Common myeloid progenitor, CD34-positive (primary cell): ENCODE data around the gene GRIN2D.

ENCODE experiments used
- CTCF ChIA-PET: fragments of 350-600 bp; sonication (Branson Sonifier 250); formaldehyde crosslinking; loops from one replicate; lab custom pipeline; 2021; ENCODE audit warnings: antibody characterized with exemption; lab: Charles Lee
- POLR2A ChIA-PET: fragments of 350-600 bp; sonication (Branson Sonifier 250); formaldehyde crosslinking; loops from one replicate; lab custom pipeline; 2021; ENCODE audit warnings: antibody characterized with exemption; lab: Charles Lee
- DNase-seq, 3 donors: peaks; one replicate each; pipeline versions ENCODE4 v3.0.0 to v3.0.0-alpha.2; 2013
- H3K27ac ChIP-seq, 2 experiments: 1 replicate in 1 of 2; 2 replicates in 1 of 2; pipeline ENCODE4 v1.7.0; 2013; ENCODE audit warnings: inconsistent platforms in 2 of 2, low read length in 2 of 2, mild to moderate bottlenecking in 2 of 2, low read depth in 1 of 2, moderate library complexity in 1 of 2; ENCODE audit not compliant: severe bottlenecking in 2 of 2, insufficient read depth in 1 of 2, poor library complexity in 1 of 2
- H3K27me3 ChIP-seq, 5 experiments: replicated peaks in 2 of 5; 1 replicate in 3 of 5; 2 replicates in 2 of 5; pipeline versions ENCODE4 v1.6.1 to v1.7.0; 2013; ENCODE audit warnings: low read length in 4 of 5, mild to moderate bottlenecking in 2 of 5, moderate library complexity in 2 of 5, inconsistent platforms in 1 of 5; ENCODE audit not compliant: insufficient read depth in 5 of 5, control insufficient read depth in 4 of 5
- H3K36me3 ChIP-seq, 4 experiments: 1 replicate in 2 of 4; 2 replicates in 2 of 4; pipeline versions ENCODE4 v1.6.1 to v1.7.0; 2013; ENCODE audit warnings: low read length in 3 of 4, control low read depth in 1 of 4, mild to moderate bottlenecking in 1 of 4; ENCODE audit not compliant: control insufficient read depth in 4 of 4, insufficient read depth in 4 of 4
- H3K4me1 ChIP-seq, 4 experiments: 1 replicate in 3 of 4; 2 replicates in 1 of 4; pipeline versions ENCODE4 v1.6.1 to v1.7.1; 2013; ENCODE audit warnings: low read length in 3 of 4, mild to moderate bottlenecking in 3 of 4, control low read depth in 1 of 4, inconsistent platforms in 1 of 4, moderate library complexity in 1 of 4; ENCODE audit not compliant: control insufficient read depth in 4 of 4, insufficient read depth in 4 of 4; ENCODE audit errors: control extremely low read depth in 1 of 4
- H3K4me3 ChIP-seq, 7 experiments: 1 replicate in 4 of 7; 2 replicates in 3 of 7; pipeline versions ENCODE4 v1.5.1 to v1.7.0; 2013; ENCODE audit warnings: mild to moderate bottlenecking in 7 of 7, low read length in 6 of 7, moderate library complexity in 6 of 7, inconsistent platforms in 2 of 7, low read depth in 2 of 7, control low read depth in 1 of 7; ENCODE audit not compliant: insufficient read depth in 4 of 7, control insufficient read depth in 1 of 7; ENCODE audit errors: extremely low read depth in 1 of 7
- H3K9me3 ChIP-seq, 5 experiments: 1 replicate in 4 of 5; 2 replicates in 1 of 5; pipeline versions ENCODE4 v1.6.1 to v1.7.1; 2013; ENCODE audit warnings: low read length in 4 of 5, mild to moderate bottlenecking in 2 of 5, inconsistent platforms in 1 of 5, low read depth in 1 of 5, moderate library complexity in 1 of 5; ENCODE audit not compliant: control insufficient read depth in 4 of 5, insufficient read depth in 2 of 5; ENCODE audit errors: control extremely low read depth in 1 of 5
- WGBS: methylation state at CpG from one replicate; pipeline ENCODE4 v1.1.5; 2013; ENCODE audit not compliant: insufficient coverage; 5-methylcytosine and 5-hydroxymethylcytosine counted together

GRIN2D gene

DNA sequence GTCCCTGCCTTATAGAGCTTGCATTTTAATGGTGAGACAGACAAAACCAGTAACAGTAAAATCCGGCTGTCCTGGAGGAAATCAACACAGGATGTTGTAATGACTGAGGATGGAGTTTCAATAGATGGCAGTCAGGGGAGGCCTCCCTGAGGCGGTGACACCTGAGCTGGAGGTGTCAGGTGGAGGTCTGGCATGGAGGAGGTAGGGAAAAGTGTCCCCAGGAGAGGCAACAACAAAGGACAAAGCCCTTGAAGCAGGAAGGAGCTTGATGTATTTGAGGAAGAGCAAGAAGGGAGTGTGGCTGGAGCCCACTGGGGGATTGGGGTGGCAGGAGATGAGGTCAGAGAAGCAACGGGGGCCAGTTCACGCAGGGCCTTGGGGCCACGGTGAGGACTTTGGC lies 7.8 kb downstream of the GRIN2D start:
- H3K9me3 ChIP-seq: no peaks in the 10 kb centered on the region
- CTCF ChIA-PET: interaction anchor here (0.9 to 1.7 kb wide), 3 partner anchors 10 to 183 kb away, joined by 3 to 4 read pairs (median 4); partner anchors contain the start of gene KDELR1
- WGBS: 96% methylated on average over 5 of the region's 5 CpGs
- POLR2A ChIA-PET: no interaction called here
- peaks cover 0 to 24% (median 17%) of the 10 kb centered on the region in 5 experiments for H3K27me3 ChIP-seq
- no peak overlapping the region for H3K27ac ChIP-seq
- no peak for DNase-seq
- no peaks in the 10 kb centered on the region for H3K36me3 ChIP-seq
- H3K4me3 ChIP-seq: no peak overlapping the region
- peaks cover 0 to 32% (median 17%) of the 10 kb centered on the region in 4 experiments for H3K4me1 ChIP-seq

DNA sequence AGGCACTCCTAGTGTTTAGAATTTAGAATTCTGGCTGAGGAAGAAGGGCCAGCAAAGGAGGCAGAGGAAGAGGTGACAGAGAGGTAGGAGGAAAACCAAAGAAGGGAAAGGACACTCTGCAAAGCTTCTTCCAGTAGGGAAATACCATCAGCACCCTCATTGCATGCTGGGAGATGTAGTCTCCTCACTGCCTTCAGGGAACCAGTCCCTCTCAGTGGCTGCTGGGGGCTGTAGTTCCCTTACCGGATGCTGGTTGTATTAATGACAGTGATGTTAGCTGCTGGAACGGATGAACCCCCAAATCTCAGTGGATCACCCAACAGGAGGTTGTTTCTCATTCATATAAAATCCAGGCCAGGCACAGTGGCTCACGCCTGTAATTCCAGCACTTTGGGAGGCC lies 10.1 kb downstream of the GRIN2D start:
- H3K4me1 ChIP-seq: peaks cover 0 to 13% (median 6%) of the 10 kb centered on the region in 4 experiments
- 100% methylated on average over 1 of the region's 3 CpGs for WGBS
- no peaks in the 10 kb centered on the region for H3K9me3 ChIP-seq
- DNase-seq: peak; percentile 50 to 79 (median 72)
- no peaks in the 10 kb centered on the region for H3K36me3 ChIP-seq
- no peak overlapping the region for H3K27ac ChIP-seq
- POLR2A ChIA-PET: no interaction called here
- H3K4me3 ChIP-seq: no peak overlapping the region
- CTCF ChIA-PET: interaction anchor here (0.6 to 1.3 kb wide), 5 partner anchors 8 to 74 kb away, joined by 3 to 5 read pairs (median 3); partner anchors contain the start of gene TMEM143
- H3K27me3 ChIP-seq: peaks cover 0 to 3% (median 0%) of the 10 kb centered on the region in 5 experiments

DNA sequence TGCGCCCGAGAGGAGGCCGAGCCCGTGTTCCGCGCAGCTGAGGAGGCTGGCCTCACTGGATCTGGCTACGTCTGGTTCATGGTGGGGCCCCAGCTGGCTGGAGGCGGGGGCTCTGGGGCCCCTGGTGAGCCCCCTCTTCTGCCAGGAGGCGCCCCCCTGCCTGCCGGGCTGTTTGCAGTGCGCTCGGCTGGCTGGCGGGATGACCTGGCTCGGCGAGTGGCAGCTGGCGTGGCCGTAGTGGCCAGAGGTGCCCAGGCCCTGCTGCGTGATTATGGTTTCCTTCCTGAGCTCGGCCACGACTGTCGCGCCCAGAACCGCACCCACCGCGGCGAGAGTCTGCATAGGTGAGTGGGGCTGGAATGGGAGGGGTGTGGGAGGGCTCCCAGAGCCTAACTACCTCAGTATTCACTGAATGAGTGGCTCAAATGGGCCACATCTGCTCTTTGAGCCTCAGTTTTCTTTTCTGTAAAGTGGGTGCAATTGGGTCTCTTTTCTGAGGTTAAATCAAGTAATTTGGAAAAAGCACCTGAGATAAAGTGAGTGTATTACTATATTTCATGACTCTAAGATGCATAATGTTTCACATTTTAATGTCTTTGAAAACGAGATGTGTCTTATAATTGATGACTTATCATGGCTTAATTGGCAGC lies 11.7 kb downstream of the GRIN2D start:
- no peak overlapping the region for H3K4me3 ChIP-seq
- 93% methylated on average over 21 of the region's 27 CpGs for WGBS
- DNase-seq: no peak
- peaks cover 0 to 4% (median 2%) of the 10 kb centered on the region in 4 experiments for H3K4me1 ChIP-seq
- H3K36me3 ChIP-seq: no peaks in the 10 kb centered on the region
- H3K27ac ChIP-seq: no peak overlapping the region
- no peaks in the 10 kb centered on the region for H3K27me3 ChIP-seq
- ChIA-PET CTCF (interaction anchor here (0.6 to 2.4 kb wide), 4 partner anchors 10 to 114 kb away, joined by 3 to 9 read pairs (median 4); partner anchors contain the start of gene KDELR1), POLR2A (no interaction called here)
- H3K9me3 ChIP-seq: no peaks in the 10 kb centered on the region

DNA sequence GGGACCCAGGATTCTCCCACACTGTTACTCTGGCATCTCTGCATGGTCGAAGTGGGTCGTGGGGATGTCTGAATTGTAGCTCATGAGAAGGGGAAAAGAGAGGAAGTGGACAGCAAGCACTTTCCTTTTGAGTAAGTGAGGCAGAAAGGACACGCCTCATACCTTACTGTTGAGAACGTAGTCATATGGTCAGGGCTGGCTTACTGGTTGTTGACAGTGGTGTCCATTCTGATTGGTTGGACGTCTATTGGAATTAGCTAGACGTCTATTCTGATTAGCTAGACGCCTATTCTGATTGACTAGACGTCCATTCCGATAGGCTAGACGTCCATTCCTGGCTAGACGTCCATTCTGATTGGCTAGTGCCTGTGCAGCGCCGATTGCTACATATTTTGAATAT lies 12.4 kb downstream of the GRIN2D start:
- no peak for DNase-seq
- CTCF ChIA-PET: interaction anchor here (1.3 to 2.4 kb wide), 3 partner anchors 9 to 51 kb away, joined by 3 to 9 read pairs (median 3); partner anchors contain the start of gene KDELR1
- Histone ChIP-seq H3K27ac (no peak overlapping the region), H3K27me3 (no peaks in the 10 kb centered on the region), H3K9me3 (no peaks in the 10 kb centered on the region), H3K4me3 (no peak overlapping the region), H3K4me1 (no peaks in the 10 kb centered on the region), H3K36me3 (no peaks in the 10 kb centered on the region)
- POLR2A ChIA-PET: no interaction called here
- WGBS: 90% methylated on average over 13 of the region's 13 CpGs

DNA sequence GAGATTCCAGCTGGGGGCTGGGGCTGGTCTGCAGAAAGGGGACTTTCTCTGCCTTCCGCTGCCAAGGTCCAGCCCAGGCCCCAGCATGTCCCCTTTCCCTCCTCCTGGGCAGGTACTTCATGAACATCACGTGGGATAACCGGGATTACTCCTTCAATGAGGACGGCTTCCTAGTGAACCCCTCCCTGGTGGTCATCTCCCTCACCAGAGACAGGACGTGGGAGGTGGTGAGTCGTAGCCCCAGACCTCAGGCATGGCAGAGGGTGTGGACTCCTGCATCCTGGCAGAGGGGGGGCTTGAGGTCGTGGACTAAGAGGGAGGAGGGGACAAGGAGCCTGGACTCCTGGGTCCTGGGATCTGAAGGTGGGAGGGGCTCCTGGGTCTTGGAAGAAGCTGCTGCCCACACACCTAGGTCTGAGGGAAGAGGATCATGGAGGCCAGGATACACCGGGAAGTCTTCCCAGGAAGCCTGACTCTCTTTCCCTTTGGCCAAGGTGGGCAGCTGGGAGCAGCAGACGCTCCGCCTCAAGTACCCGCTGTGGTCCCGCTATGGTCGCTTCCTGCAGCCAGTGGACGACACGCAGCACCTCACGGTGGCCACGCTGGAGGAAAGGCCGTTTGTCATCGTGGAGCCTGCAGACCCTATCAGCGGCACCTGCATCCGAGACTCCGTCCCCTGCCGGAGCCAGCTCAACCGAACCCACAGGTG lies 20.6 kb downstream of the GRIN2D start:
- no peak for DNase-seq
- ChIA-PET POLR2A (no interaction called here), CTCF (interaction anchor here (0.6 to 1.9 kb wide), 6 partner anchors 13 to 388 kb away, joined by 3 to 6 read pairs (median 4); partner anchors contain the start of gene KDELR1)
- Histone ChIP-seq H3K36me3 (no peaks in the 10 kb centered on the region), H3K4me3 (peak overlapping the region in 5 of 7 experiments; percentile 47 to 73 (median 61)), H3K27ac (no peak overlapping the region), H3K9me3 (no peaks in the 10 kb centered on the region), H3K27me3 (peaks cover 0 to 13% (median 0%) of the 10 kb centered on the region in 5 experiments), H3K4me1 (peaks cover 0 to 31% (median 25%) of the 10 kb centered on the region in 4 experiments)
- 61% methylated on average over 23 of the region's 24 CpGs for WGBS

DNA sequence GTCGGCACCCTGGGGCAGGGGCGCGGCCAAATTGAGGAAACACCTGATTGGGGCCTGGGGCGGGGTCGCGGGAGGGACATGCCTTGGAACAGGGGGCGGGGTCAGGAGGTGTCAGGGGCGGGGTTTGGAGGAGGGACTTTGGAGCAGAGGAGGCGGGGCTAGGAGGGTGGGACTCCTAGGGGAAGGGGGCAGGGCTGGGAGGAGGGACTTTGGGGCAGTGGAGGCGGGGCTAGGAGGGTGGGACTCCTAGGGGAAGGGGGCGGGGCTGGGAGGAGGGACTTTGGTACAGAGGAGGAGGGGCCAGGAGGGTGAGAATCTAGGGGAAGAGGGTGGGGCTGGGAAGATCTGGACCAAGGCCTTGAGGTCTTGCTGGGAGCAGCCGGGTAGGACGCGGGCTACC lies 21.9 kb downstream of the GRIN2D start:
- Histone ChIP-seq H3K36me3 (no peaks in the 10 kb centered on the region), H3K4me1 (peaks cover 0 to 35% (median 29%) of the 10 kb centered on the region in 4 experiments), H3K9me3 (no peaks in the 10 kb centered on the region), H3K4me3 (peak overlapping the region in 4 of 7 experiments; percentile 36 to 73 (median 66)), H3K27me3 (peaks cover 0 to 13% (median 0%) of the 10 kb centered on the region in 5 experiments), H3K27ac (no peak overlapping the region)
- peak; percentile 89 to 93 (median 92) for DNase-seq
- 4% methylated on average over 10 of the region's 14 CpGs for WGBS
- ChIA-PET CTCF (interaction anchor here (1.0 to 1.9 kb wide), 2 partner anchors 10 to 24 kb away, joined by 3 to 6 read pairs; partner anchors contain the start of gene KDELR1), POLR2A (no interaction called here)
